Measurements from ENCODE around the gene DDX50. TPM values are rescaled to one million over a fixed set of nuclear protein-coding genes. Genes with fewer than 3 reads are reported as not detected.

DDX50 gene
- total RNA-seq, 3 donors from 2014 or later (not counting 1 experiment from before 2014, with no cell fraction given) = 28.3 to 33.1 (median 31.9) TPM

GRCh38 chr10:68871731-68872342 lies 29.3 kb upstream of the DDX50 start:
- Mint-ChIP-seq H3K9me3 (no peaks in the 10 kb centered on the region), H3K27ac (no peak overlapping the region), H3K4me1 (no peaks in the 10 kb centered on the region), H3K4me3 (no peak overlapping the region), H3K36me3 (no peaks in the 10 kb centered on the region), H3K27me3 (ENCODE audit: low read depth in 2 of 2) (peaks cover 0 to 5% of the 10 kb centered on the region in 2 donors)
- ATAC-seq (no peak), DNase-seq (no peak)
- TF ChIP-seq, protein P1, sequence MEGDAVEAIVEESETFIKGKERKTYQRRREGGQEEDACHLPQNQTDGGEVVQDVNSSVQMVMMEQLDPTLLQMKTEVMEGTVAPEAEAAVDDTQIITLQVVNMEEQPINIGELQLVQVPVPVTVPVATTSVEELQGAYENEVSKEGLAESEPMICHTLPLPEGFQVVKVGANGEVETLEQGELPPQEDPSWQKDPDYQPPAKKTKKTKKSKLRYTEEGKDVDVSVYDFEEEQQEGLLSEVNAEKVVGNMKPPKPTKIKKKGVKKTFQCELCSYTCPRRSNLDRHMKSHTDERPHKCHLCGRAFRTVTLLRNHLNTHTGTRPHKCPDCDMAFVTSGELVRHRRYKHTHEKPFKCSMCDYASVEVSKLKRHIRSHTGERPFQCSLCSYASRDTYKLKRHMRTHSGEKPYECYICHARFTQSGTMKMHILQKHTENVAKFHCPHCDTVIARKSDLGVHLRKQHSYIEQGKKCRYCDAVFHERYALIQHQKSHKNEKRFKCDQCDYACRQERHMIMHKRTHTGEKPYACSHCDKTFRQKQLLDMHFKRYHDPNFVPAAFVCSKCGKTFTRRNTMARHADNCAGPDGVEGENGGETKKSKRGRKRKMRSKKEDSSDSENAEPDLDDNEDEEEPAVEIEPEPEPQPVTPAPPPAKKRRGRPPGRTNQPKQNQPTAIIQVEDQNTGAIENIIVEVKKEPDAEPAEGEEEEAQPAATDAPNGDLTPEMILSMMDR (IDR thresholded peaks at IDR 0.05) = no peak
- WGBS (ENCODE audit: insufficient coverage) = 96% methylated on average over 4 of the region's 5 CpGs
- no peaks in the 10 kb centered on the region for H3K9me3 ChIP-seq (ENCODE audit: control insufficient read depth, insufficient read depth, low read length)
- no peak overlapping the region for H3K4me3 ChIP-seq (ENCODE audit: low read length)
- no peaks in the 10 kb centered on the region for H3K36me3 ChIP-seq (ENCODE audit: control insufficient read depth, insufficient read depth, low read length)
- intact Hi-C loops (cut with micrococcal nuclease) = no loop called here
- no peaks in the 10 kb centered on the region for H3K27me3 ChIP-seq (ENCODE audit: control insufficient read depth, insufficient read depth, low read length)
- no peaks in the 10 kb centered on the region for H3K4me1 ChIP-seq (ENCODE audit: control insufficient read depth, insufficient read depth, low read length)
- no peak overlapping the region for H3K27ac ChIP-seq (ENCODE audit: low read length)

- Histone ChIP-seq H3K4me1 (ENCODE audit: control insufficient read depth, insufficient read depth, low read length) (no peaks in the 10 kb centered on the region), H3K4me3 (ENCODE audit: low read length) (no peak overlapping the region), H3K27ac (ENCODE audit: low read length) (no peak overlapping the region), H3K9me3 (ENCODE audit: control insufficient read depth, insufficient read depth, low read length) (no peaks in the 10 kb centered on the region), H3K36me3 (ENCODE audit: control insufficient read depth, insufficient read depth, low read length) (no peaks in the 10 kb centered on the region), H3K27me3 (ENCODE audit: control insufficient read depth, insufficient read depth, low read length) (no peaks in the 10 kb centered on the region)
- intact Hi-C loops (cut with micrococcal nuclease) = no loop called here
- no peaks in the 10 kb centered on the region for H3K9me3 Mint-ChIP-seq
- no peaks in the 10 kb centered on the region for H3K36me3 Mint-ChIP-seq
- no peaks in the 10 kb centered on the region for H3K4me1 Mint-ChIP-seq
- DNase-seq (no peak), ATAC-seq (no peak)
- 89% methylated on average over 15 of the region's 15 CpGs for WGBS (ENCODE audit: insufficient coverage)
- no peaks in the 10 kb centered on the region for H3K27me3 Mint-ChIP-seq (ENCODE audit: low read depth in 2 of 2)
- TF ChIP-seq, protein P1 (IDR thresholded peaks at IDR 0.05) = no peak
- no peak overlapping the region for H3K27ac Mint-ChIP-seq
- no peak overlapping the region for H3K4me3 Mint-ChIP-seq
Observed at GRCh38 chr10:68876246-68877138, 24.6 kb upstream of the DDX50 start.

DNA sequence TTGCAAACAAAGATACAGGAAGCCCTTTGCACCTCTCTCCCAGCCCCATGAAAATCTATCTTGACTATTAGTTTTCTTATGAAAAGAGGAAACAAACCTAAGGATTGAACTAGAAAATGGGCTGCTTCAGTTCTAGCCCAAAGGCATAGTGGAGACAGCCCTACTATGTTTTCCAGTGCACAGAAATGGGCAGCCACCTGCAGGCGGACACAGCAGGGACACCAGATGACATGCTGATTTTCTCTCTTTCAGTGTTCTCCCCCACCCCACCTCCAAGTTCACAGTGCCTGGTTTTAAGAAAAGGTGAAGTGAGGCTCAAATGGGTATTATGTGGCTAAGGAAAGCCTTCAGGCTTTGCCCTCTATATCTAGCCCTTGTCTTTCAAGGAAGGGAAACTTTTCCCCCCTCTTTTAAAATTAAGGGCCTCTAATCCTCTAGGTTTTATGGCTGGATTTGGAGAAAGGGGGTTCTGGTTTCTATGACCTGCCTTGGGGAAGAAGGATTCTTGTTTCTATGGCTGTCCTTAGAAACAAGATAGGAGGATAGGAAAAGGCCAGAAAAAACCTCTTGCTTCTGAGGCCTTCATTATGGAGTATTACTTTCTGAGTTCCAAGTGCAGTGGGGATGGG lies 23.5 kb upstream of the DDX50 start:
- no peaks in the 10 kb centered on the region for H3K36me3 ChIP-seq (ENCODE audit: control insufficient read depth, insufficient read depth, low read length)
- Mint-ChIP-seq H3K27ac (no peak overlapping the region), H3K36me3 (no peaks in the 10 kb centered on the region), H3K27me3 (ENCODE audit: low read depth in 2 of 2) (no peaks in the 10 kb centered on the region), H3K9me3 (no peaks in the 10 kb centered on the region), H3K4me3 (no peak overlapping the region), H3K4me1 (no peaks in the 10 kb centered on the region)
- intact Hi-C loops (cut with micrococcal nuclease) = no loop called here
- no peaks in the 10 kb centered on the region for H3K27me3 ChIP-seq (ENCODE audit: control insufficient read depth, insufficient read depth, low read length)
- 86% methylated on average over 1 of the region's 1 CpG for WGBS (ENCODE audit: insufficient coverage)
- no peak for ATAC-seq
- H3K27ac ChIP-seq (ENCODE audit: low read length) = no peak overlapping the region
- H3K4me1 ChIP-seq (ENCODE audit: control insufficient read depth, insufficient read depth, low read length) = no peaks in the 10 kb centered on the region
- no peaks in the 10 kb centered on the region for H3K9me3 ChIP-seq (ENCODE audit: control insufficient read depth, insufficient read depth, low read length)
- TF ChIP-seq, protein P1 (IDR thresholded peaks at IDR 0.05) = no peak
- no peak for DNase-seq
- H3K4me3 ChIP-seq (ENCODE audit: low read length) = no peak overlapping the region

Data from natural killer cell (primary cell).